Activated naive CD4-positive, alpha-beta T cell treated with Interleukin-2 at 50 U/mL for 16 hours (primary cell): ENCODE measurements around the gene MALRD1.

Experiments used
- DNase-seq: peaks from one replicate; pipeline ENCODE4 v3.0.0-alpha.2; 2020

The MALRD1 gene

DNA sequence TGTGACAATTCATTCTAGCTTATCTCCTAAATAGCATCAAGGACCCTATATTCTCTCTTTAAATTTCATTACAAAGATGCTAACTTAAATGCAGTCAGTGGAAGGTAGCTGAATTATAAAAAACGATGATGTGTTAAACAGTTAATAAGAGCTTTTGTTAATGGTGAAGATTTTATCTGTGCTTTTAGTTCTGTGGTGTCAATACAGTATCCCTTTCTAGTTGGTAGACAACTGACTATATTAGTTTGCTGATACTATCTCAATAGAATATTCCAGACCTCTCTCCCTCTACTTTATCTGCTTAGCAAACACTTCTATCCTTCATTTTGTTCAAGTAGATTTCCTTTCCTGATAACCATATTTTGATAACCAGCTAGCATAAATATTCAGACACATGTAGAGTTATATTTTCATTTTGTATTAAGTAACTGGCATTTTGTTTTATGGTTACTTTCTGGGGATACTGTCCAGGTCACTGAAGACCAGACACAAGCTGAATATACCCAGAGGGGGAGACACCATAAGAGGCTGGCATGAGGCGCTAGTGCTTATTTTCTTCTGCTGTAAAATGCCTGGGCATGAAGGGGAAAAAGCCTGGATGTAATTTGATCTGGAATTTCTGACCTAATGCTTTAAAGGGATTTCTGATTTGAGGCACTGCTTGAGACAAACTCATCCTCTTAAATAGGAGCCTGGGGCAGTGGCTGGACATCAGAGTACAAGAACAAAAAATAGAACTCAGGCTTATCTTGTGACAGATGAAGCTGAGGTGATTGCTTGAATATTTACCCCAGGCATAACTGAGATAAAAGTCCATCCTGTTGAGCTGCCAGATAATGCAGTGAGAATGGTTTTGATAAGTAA lies 197.5 kb downstream of the MALRD1 start:
- DNase-seq: no peak

DNA sequence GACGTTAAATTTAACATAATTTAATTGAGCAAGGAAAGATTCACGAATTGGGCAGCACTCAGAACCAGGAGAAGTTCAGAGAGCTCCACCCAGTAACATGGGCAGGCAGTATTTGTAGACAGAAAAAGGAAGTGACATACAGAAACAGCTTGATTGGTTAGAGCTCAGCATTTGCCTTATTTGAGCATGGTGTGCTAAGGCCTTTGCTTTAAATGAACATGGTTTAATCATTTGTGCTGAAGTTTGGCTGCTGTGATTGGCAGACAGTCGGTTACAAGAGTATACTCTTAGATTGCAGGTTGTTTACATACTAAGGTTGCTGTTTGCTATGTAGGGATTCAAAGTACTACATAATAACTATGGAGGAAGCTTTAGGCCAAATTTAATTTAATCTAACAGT lies 199.2 kb downstream of the MALRD1 start:
- no peak for DNase-seq

DNA sequence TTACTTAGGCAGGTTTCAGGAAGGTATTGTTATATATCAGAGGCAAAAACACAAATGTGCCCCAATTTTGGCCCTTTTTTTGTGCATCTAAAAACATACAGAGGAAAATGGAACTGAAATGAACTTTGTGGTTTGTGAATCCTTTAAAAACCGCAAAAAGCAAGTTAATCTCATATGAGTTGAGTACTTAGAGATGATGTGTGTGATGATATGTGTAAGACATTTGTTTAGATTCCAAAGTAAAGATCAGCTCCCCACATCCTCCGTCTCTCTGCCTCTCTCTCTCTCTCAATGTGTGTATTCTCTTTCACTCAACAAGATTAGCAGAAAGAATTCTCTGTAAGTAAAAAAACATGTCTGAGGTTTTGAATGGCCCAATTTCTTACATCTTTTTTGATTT lies 201.9 kb downstream of the MALRD1 start:
- DNase-seq: no peak

DNA sequence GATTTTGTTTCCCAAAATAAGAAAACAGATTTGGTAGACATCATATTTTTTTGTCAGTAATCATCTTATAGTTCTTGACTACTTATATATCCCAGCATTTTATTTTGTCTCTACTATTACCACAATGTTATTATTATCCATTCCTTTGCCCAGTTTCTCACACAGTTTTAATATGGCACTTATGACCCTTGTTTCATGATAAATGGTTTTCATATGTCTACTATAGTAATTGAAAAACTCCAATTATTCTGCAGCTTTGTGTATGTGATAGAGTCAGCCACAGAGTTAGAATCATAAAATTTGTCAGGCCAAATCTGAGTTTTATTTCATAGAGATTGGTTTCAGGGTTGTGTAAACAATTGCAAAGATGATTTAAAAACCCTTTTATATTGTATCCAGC lies 203.9 kb downstream of the MALRD1 start:
- DNase-seq: no peak

DNA sequence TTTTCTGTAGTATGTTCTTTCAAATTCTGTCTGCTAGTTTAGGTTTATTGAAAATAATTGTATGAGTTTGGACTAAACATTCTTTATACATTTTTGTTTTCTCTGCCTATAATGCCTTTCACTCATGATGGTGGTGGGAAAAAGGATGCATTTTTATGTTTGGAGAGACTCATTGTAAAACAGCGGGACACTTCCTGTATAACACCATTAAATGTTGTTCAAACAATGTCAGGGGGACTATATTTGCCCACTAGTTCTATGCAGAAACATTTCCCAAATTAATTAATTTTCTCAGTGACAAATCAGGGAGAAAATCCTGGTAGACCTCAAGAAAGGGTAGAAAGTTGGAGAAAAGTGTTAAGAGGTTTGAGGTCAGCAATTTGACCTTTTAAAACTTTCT lies 207.7 kb downstream of the MALRD1 start:
- no peak for DNase-seq

DNA sequence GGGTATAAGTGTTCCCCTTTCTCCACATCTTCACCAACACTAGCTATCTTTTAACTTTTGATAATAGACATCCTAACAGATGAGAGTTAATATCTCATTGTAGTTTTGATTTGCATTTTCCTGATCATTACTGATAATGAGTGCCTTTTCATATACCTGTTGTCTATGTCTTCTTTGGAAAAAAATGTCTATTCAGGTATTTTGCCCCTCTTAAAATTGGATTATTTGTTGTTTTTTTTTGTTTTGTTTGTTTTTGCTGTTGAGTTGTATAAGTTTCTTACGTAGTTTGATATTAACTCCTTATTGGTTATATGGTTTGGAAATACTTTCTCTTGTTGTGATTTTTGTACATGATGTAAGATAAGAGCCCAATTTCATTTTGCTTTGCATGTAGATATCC lies 214.7 kb downstream of the MALRD1 start:
- DNase-seq: no peak

DNA sequence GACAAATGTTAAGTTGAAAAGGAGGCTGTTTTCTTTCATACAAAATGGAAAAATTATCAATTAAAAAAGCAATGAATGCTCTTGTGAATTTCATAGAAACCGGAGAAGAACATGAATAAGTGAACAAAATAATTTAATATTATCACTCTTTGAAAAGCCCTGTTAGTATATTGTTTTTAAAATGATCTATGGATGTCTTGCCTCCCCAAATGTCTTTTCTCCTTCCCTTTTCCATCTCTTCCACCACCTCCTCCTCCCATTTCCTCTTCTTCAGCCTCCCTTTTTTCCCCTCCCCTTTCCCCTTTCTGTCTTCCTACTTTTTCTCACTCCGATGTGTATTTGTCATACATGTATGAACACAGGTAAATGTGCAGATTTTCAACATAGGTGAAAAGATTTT lies 234.7 kb downstream of the MALRD1 start:
- DNase-seq: no peak

DNA sequence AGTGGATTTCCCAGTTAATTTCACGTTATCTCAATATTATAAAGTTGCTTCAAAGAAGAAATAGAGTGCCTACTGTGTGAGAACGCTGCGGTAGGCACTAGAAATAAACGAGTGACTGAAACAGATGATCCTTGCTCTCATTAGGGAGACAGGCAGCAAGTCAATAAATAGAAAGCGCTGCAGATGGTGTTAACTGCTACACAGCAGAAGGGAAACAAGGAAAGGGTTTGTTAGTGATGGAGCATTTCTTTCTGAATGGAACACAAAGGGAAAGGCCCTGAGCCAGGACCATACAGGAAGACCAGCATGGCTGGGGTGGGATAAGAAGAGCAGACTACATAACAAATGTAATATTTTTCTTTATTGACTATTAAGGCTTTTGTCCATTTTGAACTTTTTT lies 235.2 kb downstream of the MALRD1 start:
- no peak for DNase-seq

DNA sequence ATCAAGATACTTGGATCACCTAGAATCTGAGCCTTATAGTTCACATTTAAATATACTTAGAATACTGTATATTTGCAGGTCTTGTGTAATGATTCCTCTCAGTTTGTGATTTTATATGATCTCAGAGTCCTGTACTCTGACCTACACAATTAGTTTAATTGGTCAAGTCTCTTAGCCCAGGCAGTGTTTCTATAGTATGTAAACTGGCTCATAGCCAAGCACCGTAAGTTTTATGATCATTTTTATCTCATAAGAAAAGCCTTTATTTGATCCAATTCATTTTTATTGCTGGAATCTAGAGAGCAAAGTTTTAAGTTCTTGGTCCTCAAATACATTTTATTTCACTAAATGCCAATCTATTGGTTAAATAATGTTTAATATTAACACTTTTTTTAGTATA lies 242.2 kb downstream of the MALRD1 start:
- no peak for DNase-seq

DNA sequence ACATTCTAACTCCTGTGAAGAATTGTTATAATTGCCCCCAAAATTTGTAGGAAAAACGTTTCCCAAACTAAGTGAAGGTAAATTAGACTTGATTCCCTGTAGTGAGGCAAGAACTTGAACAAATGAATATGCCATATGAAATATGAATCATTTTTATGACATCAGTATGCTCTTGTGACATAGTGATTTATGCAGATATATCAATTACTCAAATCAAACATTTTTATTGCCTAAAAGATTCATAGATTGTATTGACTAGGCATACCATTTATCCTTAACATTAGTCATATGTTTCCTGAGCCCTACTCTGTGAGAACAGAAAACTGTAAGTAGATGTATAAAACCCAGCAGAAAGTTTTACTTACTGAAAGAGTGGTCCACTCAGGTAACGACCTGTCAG lies 245.6 kb downstream of the MALRD1 start:
- no peak for DNase-seq

DNA sequence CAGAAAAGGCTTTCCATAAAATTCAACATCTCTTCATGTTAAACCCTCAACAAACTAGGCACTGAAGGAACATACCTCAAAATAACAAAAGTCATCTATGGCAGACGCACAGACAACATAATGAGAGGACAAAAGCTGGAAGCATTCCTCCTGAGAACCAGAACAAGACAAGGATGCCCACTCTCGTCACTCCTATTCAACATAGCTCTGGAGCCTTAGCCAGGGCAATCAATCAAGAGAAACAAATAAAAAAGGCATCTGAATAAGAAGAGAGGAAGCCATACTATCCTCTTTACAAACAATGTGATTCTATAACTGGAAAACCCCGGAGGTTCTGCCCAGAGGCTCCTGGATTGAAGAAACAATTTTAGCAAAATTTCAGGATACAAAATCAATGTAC lies 251.0 kb downstream of the MALRD1 start:
- DNase-seq: no peak

DNA sequence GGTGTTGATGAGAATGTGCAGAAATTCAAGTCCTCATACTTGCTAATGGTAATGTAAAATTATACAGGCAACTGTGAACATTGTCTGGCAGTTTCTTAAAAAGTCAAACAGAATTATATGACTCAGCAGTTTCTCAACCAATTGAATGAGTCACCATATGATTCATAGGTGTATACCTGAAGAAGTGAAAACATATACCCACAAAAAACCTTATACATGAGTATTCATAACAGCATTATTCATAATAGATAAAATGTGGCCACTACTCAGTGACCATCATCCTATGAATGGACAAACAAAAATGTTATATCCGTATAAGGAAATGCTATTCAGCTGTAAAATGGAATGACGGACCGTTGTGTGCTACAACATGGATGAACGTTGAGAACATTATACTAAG lies 253.5 kb downstream of the MALRD1 start:
- no peak for DNase-seq

DNA sequence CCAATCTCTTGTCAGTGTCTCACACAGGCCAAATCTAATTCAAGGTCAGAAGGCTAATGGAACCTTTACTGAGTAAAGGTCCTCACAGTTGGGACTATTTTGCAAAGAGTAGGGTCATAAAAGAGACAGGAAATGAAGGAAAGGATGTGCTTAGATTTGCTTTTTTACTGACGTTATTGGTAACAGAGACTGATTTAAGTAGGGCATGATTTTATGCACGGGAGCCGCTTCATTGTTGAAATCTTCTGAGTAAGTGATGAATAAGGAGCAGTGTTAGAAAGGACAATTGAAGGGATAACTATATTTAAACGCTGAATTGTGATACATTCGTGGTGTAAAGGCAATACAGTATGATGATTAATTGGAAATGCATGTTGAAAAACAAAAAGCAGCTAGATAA lies 261.5 kb downstream of the MALRD1 start:
- no peak for DNase-seq

DNA sequence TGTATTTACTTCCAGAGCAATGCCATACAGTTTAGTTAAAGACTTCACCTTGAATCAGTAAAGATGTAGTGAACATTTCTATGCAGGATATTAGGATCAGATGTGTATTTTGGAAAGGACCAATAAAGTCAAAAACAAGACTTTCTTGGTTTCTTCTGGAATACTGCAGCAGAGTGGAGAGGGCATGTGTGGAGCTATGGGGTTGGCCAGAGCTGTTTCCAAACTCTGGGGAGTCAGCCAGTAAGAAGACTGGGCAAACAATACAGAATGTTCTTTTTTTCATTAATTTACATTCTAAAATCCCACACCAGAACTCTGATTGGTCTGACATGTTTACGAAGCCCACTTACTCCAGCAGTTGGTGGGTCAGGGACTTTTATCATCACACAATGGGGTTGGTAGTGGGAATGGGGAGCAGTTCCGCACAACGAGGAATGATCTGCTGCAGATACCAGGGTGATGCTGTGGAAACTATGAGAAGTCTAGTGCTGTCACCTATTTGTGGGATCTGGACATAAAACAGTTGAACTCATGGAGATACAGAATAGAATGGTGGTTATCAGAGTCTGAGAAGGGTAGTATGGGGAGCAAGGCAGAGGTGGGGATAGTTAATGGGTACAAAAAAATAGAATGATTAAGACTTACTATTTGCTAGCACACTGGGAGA lies 267.7 kb downstream of the MALRD1 start:
- no peak for DNase-seq

DNA sequence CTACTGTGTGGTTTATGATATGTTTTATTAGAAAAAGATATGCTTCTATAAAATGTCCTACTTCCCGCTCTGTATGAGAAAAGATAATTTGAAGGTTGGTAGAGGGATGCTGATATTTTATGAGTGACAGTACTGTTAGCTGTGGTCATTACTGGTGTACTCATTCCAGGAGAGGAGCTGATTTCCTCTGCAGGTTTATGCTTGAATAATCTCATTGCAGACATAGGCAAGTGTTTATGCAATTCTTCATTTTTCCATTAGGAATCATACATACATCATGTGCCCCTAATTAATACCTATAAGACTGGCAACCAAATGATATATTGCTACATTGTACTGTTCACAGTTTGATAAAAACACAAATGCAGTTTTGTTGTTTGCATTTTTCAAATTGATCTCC lies 269.4 kb downstream of the MALRD1 start:
- no peak for DNase-seq

DNA sequence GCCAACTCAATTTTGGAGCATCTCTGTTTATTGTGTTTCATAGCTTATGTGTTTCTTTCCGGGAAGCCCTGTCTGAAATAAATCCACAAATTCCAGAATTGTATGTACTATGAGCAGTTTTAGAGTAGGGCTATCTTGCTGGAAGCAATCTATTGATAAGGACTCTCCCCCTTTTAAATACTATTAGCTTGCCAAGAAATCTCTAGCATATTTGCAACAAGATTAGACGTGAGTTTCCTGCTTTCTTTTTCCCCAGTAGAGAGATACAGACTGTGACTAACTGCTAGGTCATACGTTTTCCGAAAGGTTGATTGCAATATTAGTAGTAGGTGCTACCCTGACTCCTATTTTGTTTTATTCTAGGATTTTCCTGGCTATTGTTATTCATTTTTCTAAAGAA lies 277.0 kb downstream of the MALRD1 start:
- no peak for DNase-seq

DNA sequence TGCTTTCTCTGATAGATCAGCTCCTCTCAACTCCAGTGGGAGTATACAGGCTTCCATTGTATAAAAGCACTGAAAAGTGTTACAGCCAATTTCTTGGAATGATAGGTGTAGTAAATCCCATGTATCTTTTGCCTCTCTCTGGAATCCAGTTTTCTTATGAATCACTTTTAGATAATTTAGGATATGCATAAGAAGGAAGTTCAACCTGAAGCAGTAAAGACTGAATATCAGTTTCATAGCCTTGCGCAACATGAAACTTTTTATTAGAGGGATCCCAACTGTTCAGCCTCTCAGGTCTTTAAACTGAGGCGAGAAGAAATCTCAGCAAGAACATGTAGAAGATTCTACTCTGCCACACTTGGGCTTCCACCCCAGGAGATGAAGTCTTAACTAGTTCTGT lies 280.0 kb downstream of the MALRD1 start:
- DNase-seq: no peak

DNA sequence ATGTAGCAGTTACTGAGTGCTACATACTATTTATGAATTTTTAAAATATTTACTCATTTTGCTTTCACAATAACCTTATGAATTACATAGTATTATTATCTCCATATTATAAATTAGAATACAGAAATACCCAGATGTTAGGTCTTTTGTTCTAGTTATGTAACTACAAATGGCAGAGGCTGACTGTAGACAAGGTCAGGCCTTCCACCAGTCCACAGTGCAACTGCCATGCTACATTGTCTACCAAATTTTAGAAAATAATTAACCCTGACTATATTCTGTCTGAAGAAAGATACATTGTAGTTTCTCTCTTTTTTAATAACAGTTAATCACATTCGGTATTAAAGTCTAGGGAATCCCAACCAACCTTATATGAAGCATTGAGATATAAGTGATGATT lies 280.9 kb downstream of the MALRD1 start:
- no peak for DNase-seq

DNA sequence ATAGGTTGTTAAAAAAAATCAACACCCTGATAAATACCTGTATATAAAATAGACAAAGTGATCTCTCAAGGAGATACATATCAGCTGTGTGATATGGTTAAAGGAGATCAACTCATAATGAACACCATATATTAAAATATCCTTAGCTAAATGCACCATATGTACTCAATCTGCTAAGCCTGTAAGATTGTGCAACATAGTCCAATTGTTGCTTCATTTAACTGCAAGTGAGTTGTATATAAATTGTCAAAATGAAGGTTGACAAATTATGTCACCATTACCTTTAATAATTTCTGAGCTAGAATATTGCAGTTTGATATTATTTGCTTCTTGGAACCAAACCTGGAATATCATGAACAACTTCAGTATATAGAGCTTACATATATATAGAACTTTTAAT lies 283.7 kb downstream of the MALRD1 start:
- no peak for DNase-seq

DNA sequence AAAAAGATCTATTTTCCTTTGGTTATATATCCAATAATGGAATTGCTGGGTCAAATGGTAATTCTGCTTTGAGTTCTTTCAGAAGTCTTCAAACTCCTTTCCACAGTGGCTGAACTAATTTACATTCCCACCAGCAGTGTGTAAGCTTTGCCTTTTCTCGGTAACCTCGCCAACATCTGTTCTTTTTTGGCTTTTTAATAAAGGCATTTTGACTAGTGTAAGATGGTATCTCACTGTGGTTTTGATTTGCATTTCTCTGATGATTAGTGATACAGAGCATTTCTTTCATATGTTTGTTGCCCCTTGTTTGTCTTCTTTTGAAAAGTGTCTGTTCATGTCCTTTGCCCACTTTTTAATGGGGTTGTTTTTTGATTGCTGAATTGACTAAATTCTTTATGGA lies 285.0 kb downstream of the MALRD1 start:
- no peak for DNase-seq

DNA sequence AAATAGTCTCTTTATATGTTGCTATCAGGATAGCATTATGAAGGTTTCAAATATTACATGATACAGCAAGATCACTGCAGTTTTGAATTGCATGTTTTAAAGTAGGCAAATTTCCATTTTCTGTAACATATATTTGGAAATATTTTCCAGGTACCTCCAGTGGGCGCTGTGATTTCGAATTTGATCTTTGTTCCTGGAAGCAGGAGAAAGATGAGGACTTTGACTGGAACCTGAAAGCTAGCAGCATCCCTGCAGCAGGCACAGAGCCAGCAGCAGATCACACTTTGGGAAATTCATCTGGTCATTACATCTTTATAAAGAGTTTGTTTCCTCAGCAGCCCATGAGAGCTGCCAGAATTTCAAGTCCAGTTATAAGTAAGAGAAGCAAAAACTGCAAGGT lies 299.0 kb downstream of the MALRD1 start:
- no peak for DNase-seq

DNA sequence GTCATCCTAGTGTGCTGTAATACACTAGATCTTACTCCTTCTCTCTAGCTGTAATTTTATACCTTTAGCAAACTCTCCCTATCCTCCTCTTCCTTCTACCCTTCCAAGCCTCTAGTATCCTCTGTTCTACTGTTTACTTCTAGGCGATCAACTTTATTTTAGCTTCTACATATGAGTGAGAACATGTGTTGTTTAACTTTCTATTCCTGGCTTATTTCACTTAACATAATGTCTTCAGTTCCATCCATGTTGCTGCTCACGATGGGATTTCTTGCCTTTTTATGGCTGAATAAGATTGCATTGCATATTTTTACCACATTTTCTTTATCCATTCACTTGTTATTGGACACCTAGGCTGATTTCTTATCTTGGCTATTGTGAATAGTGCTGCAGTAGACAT lies 318.6 kb downstream of the MALRD1 start:
- DNase-seq: no peak

DNA sequence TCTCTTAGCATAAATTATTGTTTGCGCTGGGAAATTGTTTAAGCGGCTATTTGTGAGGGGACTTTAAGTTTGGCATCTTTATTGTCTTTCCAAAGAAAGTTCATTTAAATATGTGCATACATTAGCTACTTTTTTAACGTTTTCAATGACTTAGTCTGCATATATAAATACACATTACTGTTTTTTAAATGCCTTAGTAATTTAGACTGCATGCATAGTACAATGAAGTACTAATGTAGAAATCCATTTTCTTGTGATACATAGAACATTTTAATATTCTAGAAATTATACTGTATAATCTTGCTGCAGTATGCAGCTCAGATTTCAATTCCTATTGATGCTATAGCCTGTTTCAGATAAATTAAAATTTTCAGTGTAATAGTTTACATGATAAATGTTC lies 325.4 kb downstream of the MALRD1 start:
- no peak for DNase-seq

DNA sequence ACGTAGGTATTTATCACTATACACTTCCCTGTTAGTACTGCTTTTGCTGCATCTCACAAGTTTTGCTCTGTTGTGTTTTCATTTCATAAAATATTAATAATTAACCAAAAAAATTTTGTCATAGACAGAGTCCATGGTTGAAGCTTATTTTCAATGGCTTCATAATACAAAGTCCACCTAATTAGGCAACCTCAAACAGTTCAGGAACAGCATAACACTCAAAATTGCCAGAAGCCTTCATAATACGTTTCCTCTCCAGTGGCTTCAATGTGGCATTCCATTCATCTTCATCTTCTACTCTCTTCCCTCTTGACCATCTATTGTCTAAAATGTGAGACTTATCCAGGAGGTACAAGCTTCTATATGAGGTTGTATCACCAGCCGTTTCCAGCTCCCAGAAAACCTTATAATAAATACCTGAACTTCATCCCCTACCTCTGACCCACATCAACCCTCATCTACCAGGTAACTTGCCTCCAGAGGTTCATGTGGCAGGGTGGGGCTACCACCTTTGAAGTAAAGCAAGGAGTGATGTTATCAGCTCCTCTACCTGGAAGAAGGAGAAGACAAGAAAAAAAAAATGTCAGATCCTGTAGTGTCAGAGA lies 337.3 kb downstream of the MALRD1 start:
- DNase-seq: no peak
